Activated CD4-positive, CD25-positive, alpha-beta regulatory T cell treated with anti-CD3 and anti-CD28 coated beads, Interleukin-2, amount 50 U/mL, for 72 hours (primary cell): ENCODE results near the gene KLHL30.

Experiments
- DNase-seq: peaks from one replicate; pipeline ENCODE4 v3.0.0; 2021

Gene KLHL30, protein sequence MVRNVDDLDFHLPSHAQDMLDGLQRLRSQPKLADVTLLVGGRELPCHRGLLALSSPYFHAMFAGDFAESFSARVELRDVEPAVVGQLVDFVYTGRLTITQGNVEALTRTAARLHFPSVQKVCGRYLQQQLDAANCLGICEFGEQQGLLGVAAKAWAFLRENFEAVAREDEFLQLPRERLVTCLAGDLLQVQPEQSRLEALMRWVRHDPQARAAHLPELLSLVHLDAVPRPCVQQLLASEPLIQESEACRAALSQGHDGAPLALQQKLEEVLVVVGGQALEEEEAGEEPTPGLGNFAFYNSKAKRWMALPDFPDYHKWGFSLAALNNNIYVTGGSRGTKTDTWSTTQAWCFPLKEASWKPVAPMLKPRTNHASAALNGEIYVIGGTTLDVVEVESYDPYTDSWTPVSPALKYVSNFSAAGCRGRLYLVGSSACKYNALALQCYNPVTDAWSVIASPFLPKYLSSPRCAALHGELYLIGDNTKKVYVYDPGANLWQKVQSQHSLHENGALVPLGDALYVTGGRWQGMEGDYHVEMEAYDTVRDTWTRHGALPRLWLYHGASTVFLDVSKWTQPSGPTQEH

DNA sequence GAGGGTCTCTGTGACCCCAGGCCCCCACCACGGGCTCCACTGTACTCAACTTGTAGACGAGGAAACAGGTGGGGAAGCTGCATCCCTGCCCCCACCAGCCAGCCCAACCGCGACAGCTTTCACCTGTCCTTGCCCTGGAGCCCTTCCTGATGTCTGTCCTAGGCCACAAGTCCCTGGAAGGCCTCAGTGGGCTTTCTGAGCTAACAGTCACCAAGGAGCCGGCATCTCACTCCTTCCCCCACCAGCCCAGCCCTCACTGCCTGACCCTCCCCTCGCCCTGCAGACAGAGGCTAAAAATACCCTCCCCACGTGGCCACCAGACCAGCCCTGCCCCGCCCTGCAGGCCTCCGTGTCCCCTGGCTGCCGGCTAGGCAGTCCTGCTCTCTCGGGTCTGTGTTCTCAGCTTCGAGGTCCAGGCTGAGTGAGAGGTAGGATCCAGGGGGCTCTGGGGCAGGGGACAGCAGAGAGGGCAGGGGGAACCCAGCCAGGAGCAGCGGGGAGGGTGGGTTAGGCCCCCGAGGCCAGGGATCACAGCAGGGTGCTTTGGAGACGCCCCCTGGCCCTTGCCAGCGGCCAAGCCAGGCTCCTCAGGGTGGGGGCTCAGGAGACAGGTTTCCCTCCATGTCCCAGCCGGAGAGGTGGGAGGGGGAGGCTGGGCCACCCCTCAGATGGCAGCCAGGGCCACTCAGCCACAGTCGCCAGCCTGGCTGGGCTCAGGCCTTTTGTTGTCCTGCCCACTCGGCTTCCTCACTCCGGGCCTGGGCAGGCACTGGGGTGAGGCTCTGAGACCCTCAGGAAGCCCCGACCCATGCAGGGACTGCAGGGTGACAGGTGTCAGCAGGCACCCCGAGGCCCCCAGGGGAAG, at the start of gene KLHL30:
Gene KLHL30 (plus strand): TSS at position 338 of the 865 bp plus-strand sequence. CDS start 2,087 bp downstream, outside the sequence.
- no peak for DNase-seq

DNA sequence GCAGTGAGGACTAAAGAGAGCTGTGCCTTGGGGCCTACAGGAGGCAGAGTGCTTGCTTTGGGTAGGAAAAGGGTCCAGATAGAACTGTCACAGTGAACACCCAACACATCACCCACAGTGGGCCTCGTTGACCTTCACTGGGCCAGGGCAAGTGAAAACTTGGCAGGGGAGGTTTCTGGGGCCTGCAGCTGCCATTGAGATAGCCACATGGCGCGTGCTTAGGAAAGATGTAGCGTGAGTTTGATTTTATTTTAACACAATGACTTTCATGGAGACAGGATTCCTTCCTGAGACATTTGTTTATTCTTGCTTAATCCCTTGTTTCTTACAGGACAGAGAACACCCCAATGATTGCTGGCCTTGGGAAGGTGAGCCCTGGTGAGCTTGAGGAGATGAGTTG, 47.6 kb upstream of the KLHL30 start:
- DNase-seq = no peak

DNA sequence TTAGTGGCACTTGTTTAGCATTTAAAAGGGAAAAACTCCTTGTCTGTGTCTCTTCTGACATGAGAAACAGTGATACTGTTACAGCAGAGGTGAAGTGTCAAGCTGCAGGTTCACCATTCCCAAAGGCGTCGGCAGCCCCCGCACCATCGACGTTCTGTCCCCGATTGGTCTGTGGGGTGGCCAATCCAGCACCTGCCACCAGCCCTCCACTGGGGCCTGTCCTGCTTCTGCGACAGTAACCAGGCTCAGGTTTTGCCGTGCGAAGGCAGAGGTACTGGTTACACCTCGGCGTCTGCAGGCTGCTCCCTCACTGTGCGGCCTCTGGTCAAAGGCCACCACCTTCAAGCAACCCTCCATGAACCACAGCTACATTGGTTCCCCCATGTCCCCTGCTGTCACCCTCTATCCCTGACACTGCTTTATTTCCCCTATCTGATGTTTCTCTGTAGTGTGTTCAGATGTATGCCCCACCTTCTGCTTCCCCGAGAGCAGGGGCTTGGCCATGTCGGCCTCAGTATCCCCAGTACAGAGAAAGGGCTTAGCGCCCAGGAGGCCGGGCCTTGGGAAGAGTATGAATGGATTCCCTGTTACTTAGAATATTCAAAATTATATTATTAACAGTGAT, 46.9 kb upstream of the KLHL30 start:
- DNase-seq = no peak

DNA sequence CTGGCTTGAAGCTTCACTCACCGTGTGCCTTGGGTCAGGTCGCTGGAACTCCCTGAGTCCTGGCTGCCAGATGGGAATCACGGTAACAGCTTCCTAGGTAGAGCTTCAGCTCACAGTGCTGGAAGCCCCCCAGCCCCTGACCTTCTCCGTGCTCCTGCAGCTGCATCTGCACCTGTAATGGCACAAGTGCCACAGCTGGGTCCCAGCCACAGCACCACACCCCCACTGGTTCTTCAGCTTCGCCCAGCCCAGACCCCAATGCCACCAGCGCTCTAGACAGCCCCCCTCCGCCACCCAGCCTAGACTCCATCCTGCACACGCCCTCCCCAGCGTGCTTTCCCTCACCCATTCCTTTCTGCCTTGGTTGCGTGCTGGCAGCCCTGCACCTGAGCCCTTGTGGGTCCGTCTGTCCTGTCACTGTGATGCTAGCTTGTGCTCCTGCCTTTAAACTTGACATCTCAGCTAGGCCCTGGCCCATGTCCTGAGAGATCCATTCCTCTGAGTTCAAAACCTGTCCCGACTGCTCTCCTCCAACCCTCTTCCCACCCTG, 45.9 kb upstream of the KLHL30 start:
- DNase-seq = no peak

DNA sequence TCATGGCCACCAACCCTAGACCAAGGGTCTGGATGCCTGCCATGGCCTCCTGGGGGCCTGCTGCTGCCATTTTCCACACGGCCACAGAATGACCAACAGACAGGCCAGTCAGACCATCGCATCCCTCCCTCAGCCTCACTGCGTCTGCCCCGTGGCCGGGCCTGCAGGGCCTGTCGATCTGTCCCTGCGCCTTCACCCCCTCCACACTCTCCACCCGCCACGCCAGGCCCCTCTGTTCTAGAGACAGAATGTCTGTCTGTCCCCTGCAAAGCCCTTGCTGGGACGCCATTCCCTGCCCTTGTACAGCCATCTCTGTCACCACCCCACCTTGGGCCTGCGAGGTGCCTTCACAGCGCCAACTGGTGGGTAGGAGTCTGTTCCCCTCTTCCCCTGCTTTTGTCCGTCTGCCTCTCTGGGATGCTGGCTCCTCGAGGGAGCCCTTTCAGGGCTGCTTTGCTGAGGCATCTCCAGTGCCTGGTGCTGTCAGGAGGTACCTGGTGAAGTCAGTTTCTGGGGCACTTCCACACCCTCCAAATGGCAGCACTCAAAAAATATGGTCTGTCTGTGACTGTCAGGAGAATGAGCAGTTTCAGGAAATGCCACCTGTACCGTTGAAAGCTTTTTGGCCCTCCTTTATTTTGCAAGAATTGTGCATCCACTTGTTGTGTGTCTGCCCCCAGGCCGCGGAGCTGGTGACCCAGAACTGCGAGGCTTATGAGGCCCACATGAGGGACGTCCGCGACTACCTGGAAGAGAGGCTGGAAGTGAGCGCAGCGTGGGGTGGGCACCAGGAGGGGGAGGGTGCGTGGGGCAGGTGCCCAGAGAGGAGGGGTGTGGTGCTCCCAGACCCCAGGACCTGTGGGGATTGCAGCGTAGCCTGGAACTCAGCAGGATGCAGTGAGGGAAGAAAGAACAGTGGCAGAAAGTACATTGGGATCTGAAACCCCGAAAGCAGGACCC, 45.0 kb upstream of the KLHL30 start:
- DNase-seq = no peak

DNA sequence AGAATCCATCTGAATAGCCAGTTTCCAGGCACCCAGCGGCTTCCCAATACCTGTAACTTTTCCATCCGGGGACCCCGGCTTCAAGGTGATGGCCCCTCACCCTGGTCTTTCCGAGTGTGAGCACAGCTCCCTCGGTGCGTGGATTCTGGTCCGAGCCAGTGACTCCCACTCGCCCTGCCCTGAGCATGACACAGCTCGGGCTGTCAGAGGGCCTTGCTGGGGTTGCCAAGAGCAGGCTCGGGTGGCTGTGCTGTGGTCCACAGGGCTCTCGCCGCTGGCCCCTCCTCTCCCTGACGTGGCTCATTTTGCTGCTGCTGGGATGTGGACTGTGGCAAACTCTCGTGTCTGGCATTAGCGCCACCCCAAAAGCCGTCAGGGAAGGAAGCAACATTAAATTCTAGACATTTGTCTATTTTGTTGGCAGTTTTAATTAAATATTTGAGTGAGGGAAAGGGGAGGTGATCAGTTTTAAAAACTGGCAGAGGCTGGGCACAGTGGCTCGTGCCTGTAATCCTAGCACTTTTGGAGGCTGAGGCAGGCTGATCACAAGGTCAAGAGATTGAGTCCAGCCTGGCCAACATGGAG, 43.9 kb upstream of the KLHL30 start:
- no peak for DNase-seq

DNA sequence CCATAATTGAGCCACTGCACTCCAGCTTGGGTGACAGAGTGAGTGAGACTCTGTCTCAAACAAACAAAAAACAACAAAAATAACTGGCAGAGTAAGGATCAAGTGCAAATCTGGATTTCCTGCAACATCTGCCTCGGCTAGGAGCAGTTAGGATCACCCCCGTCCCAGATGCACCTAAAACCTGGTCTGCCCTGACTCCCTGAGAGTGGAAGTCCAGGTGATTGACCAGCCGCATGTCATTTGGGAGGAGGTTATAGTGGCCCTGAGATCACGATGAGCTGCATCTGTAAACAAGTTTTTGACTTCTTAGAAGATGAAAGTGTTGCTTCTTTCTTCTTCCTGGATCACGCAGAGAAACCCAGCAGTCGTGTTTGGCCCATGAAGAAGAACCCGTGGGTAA, 43.3 kb upstream of the KLHL30 start:
- DNase-seq = no peak

DNA sequence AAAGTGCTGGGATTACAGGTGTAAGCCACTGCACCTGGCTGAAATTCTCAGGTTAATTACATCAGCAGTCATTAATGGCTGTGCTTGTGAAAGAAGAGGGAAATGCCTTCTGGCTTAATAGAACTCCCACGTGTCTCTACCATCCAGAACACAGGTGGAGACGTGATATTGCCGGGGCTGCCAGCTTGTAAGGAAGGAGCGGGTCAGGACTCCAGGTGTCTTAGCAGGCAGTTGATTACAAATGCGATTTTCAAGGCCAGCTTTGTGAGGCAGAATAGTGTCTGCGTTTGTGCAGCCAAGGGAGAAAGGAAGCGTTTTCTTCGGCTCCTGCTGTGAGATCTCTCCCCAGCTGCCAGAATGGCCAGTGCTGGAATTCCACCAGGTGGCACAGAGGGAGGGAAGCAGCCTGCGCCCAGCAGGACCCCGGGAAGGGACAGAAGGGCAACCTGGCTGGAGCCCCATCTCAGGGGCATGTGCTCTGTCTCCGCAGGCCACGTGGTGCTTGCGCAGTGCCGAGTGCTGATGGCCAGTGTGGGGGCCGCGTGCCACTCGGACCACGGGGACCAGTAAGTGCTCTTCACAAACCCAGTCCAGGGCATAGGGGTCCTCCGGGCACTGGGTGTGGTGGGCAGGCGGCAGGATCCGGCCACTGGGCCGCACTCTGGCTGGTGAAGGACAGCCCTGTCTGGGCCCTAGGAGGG, 42.0 kb upstream of the KLHL30 start:
- DNase-seq = no peak

DNA sequence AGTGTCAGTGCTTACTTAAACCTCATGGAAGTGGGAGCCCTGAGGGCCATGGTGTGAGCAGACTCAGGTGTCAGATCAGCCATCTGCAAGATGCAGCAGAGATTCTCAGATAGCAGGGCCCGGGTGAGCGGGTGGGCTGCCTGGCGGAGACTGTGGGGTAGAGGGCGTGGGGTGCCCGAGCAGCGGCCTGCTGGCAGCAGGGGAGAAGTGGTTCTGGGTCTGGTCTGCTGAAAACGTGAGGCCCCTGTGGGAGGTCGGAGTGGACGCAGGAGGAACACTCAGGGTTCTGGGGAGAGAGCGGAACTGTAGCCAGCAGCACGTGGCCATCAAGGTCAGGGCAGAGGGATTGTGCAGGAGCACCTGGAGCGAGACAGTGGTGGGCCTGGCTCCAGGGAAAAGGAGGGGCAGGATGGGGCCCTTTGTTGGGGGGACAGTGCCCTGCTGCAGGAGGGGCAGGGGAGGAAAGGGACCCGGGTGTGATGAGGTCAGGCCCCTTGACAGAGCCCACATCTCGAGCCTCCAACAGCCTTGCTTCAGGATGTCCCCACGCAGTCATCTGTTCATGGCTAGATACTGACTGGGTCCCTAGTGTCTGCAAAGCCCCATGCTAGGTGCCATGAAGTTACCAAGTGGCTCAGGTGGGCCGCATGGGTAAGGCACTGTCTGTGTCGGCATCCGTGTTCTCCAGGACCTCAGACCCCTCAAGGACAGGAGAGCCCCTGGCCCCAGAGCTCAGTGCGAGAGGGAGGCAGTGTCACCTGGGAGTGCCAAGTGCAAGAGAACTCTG, 41.1 kb upstream of the KLHL30 start:
- no peak for DNase-seq

DNA sequence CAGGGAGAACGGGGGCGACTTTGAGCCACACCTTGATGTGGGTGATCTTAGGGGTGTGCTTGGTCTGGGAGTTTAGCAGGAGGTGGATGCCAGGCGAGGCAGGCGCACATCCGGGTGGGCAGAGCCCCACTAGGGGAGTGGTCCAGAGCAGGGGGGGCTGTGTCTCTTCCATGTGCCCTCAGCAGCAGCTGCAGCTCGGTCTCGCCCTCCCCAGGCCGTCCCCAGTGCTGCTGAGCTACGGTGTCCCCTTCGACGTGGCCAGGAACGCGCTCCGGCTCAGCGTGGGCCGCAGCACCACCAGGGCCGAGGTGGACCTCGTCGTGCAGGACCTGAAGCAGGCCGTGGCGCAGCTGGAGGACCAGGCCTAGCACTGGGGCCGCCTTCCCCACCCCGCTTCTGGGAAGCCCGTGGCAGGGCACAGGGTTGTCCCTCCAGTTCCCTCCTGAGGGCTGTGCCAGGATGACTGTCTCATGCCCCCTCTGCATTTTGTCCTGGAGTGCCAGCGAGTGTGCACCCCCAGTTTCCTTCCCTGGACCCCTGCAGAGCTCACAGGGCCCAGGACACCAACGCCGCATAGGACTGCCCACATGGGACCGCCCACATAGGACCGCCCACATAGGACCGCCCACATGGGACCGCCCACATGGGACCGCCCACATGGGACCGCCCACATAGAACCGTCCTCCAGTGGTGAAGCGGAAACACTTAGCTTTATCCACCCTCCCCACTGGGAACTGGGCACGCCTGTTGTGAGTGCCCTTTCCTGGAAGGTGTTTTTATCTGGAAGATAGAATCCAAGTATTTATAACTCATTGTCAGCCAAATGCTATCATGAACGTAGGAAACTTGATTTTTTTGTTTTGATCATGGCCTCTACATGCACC, 40.2 kb upstream of the KLHL30 start:
- no peak for DNase-seq

DNA sequence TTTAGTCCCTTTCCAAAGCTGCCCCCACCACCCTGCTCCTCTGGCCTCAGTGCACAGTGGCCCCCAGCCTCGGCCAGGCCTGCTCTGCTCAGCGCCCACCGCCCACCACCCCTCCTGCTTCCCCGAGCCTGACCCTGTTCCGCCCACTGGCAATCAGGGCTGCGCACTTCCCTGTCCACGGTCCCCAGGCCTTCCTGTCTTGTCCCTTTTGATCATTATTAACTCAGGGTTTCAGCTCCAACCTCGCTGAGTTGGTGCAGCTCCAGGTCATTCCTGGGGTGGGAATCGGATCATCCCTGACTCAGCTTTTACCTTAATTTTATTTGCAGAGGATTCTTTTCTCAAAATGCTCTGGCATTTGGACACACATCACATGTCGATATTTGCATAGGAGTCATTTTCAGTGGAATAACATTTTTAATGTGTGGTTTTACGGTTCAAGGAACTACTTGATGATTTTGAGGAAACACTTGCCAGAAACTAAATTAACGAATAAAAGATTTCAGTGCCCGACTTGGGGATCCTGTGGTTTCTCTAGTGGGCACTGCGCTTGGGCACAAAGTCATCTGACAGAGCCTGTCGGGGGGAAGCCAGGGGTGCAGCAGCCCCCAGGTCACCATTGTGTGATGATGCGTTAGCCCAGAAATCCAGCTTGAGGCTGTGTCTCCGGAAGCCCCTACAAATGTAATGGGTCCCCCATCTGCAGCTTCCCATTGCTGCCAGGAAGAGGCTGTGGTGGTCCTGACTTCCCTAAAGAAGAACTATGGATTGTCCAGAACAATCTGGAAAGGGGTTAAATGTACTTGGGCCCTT, 39.4 kb upstream of the KLHL30 start:
- no peak for DNase-seq

DNA sequence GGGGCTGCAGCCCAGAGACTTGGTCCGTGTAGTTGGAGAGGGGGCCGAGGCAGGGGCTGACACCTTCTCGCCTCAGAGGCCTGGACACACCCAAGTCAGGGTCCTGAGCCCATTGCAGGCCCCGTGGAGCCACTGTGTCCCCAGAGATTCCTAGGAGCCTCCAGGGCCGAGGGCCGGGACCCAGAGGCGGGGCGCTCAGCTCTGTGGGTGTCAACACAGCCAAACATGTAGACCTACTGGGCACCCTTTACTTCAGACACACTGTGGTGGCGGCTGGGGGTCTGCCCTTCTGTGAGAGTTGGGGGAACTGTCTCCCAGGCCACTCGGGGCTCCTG, 38.8 kb upstream of the KLHL30 start:
- no peak for DNase-seq

DNA sequence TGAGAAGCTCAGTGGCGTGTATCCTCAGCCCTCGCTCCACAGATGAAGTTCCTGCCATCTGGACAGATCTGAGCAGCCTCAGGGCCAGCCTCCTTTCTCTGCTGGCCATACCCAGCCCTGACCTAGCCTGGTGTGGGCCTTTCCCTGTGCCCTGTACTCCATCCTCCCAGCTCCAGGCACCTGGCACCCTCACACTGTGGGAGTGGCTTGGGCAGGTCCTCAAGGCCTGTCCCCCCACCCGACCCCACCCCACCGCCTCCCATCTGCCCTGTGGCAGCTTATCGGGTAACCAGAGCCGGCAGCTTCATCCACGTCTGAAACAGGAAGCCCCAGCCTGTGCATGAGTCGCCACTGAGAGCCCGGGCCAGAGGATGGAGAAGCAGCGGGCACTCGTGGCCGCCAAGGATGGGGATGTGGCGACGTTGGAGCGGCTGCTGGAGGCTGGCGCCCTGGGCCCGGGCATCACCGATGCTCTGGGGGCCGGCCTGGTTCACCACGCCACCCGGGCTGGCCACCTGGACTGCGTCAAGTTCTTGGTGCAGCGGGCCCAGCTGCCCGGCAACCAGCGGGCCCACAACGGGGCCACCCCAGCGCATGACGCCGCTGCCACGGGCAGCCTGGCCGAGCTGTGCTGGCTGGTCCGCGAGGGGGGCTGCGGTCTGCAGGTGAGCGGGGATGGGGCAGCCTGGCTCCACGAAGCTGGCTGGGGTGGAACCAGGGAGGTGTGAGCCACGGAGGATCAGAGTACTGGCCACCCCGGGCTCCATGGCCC, 38.2 kb upstream of the KLHL30 start, which contains the start of gene ESPNL:
Gene ESPNL (plus strand): TSS at position 292 of the 772 bp plus-strand sequence. CDS start 80 bp downstream, at position 372.
- no peak for DNase-seq

DNA sequence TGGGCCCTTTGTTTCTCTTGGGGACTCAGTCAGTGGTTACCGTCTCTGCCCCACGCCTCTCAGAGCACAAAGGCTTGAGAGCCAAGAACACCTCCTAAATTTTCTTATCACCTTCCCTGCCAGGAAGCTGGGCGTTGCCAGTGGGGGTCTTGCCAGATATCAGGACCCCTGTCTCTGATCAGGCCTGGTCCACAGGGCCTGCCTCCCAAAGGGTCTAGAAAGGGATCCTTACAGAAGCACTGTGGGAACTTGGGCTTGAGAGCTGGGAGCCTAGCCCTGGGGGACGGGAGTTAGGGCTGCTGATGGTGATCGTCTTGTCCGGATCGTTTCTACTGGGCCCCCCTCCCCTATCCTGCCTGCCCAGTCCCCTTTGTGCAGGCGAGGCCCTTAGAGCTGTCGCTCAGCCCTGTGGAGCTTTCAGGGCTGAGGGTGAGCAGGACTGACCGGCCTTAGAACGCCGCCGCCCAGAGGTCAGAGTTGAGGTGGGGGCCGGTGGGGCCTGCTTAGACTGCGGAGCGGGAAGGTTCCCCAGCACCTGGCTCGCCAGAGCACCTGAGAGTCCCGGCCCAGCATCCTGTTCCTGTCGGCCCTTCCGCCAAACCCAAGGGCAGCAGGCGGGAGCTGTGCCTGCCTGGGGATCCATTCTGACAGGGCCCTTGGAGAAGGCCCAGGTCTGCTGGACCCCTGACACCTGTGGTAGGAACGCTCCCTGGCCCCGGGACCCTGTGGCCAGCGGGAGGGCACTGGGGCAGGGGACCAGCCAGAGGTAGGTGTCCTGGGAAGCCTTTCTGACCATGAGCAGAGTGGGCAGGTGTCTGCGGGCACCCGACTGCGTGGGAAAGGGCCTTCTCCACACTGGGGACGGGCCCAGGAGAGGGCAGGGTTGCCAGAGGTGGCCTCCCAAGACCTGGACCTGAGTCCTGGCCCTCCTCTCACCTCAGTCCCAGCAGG, 37.4 kb upstream of the KLHL30 start:
- DNase-seq = no peak
